NCI-H748 treated with DMSO at 0.1 percent for 48 hours (cell line): ENCODE results near the gene ZNF304.

Source experiments
- DNase-seq: peaks from one replicate; lab custom pipeline; 2025; lab: John Stamatoyannopoulos, UW

ZNF304 gene

DNA sequence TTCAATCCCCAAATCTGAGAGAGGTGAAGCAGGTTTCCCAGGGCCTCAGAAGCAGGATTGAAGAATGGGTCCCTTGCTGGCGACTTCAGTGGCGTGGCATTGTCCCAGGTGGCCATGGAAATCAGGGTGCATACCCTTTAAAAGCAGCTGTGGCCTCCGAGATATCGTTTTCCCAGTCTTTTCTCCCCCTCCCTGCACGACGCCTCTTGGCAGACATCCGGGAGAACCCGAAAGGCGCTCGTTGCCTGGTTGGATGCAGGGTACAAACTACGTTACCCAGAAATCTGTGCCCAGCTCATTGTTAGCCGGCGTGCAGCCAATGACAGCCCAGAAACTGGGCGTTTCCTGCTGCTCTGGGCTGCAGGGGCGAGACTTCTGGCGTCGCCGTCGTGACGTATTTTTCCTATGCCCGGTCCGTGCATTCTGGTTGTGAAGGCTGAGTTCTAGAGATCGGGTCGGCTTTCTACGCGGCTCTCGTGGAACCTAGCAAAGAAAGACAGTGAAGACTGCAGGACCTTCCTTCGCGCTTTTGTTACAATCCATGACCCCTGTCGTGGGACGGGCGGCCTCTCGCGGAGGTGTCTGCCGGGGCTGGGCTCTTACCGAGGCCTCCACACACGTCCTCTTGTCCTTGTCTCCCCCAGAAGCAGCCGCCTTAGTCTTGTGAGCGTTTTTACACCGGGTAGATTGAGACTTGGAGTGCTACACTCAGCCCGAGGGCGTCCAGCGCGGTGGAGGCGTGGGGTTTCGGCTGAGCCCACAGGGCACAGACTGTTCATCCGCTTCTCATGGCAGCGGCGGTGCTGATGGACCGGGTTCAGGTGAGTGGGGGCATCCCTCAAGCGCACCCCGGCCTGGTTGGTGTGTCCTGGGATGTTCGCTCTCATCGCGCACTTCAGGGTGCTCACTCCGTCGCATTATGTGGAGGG is at the start of gene ZNF304:
TSS of gene ZNF304 (plus strand) at position 395 of the 929 bp plus-strand sequence. CDS start at position 789, 394 bp downstream.
- peak; percentile 94 for DNase-seq

DNA sequence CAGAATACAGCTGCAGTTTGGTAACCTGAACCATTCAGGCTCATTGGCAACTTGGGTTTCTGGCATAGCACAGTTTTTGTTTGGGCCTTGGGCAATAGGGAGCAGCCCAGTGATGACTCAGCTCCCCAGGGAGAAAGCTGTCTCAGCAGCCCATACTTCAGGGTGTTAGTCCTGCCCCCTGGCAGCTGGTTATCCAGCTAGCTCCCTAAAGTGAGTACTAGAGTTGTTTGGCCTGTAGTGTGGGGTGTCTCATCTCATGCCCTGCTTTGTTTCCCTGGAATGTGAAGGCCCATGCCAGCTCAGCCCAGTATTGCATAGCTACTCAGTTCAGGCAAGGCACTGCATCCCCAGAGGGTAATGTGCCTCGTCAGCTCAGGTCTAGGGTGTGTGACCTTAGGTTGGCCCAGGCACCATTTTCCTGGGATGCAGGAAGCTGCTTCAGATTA is 49.0 kb upstream of the ZNF304 start:
- no peak for DNase-seq

DNA sequence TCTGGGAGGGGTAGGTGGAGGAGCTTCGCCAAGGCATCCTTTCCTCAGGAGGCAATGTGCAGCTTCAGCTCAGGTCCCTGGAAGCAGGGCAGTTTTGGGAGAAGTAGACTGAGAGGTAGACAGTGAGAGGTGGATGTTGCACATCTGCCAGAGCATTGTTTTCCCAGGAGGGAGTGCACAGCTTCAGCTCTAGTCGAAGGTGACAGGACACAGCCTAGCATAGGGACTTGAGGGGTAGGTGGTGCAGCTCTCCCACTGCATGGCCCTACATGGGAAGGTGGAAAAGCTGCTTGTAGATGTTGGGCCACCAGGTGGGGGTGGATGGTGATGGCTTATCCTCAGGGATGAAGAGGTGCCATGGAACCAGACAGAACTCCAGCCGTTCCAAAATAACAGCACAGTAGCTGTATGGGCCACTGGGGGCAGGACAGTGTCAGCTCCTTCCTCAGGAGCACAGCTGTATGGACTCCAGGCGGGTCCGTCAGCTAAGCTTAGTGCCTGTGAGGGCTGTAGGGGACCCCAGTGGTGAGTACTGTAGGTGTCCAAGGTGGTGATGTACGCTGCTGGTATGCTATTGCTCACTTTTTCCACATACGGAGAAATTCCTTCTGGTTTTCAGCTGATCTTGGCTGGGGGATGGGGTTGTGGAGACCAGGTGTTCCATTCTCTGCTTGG is 48.2 kb upstream of the ZNF304 start:
- DNase-seq: no peak

DNA sequence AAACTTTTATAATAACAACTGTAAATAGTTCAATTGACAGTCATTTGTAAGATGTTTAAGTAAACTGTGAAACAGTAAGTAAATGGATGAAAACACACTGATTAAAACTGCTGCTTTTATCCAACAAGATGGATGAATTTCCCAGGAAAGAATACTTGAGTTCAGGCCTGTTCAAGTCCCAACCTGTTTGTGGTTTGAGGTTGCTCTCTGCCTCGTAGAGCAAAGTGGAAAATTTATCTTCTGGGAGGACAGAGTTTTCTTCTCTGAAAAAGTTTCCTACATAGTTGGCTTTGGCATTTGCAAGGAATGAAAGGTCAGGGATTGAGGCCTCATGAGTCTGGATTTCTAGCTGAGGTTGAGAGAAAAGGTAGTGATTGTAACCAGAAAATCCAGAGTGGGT is 46.0 kb upstream of the ZNF304 start:
- no peak for DNase-seq

DNA sequence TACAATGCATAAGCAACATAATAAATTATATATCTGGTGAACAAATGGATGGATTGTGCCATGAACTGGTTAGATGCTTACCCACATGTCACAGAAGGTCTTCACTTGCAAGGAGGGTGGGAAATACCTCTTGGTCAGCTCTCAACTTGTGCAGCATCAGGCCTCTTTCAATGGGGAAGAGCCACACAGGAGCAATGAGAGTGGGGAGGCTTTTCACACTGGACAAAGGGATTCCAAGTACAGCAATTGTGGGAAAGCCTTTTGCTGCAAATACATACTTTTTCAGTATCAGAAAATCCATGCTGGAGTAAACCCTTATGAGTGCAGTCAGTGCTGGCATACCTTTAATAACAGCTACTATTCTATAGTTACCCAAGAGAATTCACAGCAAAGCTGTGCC is 42.6 kb upstream of the ZNF304 start:
- no peak for DNase-seq

DNA sequence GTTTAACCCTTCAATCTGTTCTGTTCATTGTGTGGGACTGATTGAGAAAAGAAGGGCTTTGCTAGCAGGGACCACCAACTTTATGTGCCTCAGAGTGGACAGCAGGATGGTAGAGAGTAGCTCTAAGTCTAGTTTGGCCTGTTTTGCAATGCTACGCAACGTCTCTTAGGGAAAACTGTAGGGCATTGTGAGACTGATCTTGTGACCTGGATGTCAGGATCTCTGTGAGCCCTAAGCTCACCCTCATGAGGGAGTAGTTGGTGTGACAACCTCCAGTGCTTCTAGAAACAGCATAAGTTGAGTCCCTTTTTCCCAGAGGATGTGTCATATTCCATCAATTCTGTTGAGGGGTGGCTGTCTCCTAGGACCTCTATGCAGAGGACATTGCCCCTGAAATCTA is 40.3 kb upstream of the ZNF304 start:
- no peak for DNase-seq

DNA sequence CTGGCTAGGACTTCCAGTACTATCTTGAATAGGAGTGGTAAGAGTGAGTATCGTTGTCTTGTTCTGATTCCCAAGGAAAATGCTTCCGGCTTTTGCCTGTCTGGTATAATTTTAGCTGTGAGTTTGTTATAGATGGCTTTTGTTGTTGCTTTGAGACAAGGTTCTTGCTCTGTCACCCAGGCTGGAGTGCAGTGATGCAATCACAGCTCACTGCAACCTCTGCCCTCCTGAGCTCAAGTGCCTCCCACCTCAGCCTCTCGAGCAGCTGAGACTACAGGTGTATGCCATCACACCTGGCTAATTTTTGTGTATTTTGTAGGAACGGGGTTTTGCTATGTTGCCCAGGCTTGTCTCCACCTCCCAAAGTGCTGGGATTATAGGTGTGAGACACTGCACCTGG is 36.9 kb upstream of the ZNF304 start:
- DNase-seq: peak; percentile 97

DNA sequence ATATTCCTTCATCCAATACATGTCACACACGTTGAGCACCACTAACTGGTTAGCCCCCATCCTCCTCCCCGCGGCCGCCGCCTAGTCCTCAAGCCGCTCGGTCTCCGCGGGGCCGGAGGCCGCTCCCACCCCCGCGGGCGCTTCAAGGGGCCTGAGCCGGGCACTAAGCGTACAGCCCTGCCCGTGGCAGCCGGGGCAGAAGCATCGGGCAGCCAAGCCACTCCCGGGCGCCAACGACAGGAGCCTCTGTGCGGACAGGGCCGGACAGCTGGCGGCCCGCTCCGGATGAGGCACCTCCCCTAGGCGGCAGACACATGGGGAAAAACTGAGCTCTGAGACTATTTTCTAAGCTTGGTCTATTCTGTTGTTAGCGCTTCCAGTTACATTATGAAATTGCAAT is 33.6 kb upstream of the ZNF304 start:
- DNase-seq: no peak

DNA sequence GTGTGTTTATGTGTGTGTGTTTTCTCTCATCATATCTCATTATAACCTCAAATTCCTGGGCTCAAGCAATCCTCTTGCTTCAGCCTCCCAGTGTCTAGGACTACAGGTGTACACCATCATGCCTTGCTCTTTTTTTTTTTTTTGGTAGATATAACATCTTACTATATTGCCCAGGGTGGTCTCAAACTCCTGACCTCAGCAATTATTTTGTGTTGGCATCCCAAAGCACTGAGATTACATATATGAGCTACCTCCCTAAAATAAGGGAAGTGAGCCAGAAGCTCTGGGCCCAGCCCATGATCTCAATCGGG is 31.2 kb upstream of the ZNF304 start:
- no peak for DNase-seq

DNA sequence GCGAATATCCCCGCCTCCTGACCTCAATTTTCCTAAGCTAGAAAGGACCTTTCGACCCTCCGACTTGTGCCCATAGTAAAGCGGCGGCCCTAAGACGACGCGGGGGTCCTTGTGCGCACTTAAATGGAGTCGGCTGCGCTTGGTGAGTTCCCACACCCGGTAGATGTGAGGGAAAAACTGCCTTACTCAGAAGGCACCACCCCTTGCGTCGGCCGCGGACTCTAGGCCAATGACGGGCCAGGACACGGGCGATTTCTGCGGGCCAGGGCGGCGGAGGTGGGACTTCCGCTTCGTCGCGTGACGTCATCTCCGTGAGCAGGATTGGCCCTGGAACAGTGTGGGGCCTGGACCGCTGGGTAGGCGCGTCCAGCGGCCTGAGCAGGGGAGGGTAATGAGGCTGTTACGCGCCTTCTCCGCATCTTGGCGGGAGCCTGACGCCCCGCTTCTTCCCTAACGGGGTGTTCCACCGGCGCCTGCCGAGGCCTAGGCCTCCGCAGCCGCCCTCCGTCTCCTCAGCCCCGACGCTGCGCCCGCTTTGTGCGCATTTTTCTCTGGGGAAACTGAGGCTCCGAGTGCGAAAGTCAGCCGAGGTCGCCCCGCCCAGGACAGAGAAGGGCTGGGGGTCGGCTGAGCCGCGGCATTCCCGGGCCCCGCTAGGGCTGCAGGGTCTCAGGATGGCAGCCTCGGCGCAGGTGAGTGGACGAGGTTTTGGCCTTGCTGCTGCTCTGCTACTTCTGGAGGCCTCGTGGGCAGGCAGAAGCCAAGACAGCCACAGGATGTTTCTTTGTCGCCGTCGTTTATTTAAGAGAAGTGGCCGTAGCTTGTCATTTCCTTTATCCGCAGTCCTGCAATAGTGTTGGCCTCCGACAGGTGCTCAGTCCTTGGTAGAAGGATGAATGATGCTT is 30.6 kb upstream of the ZNF304 start, which contains the start of gene ZNF543:
TSS of gene ZNF543 (plus strand) at position 293 of the 905 bp plus-strand sequence. CDS start at position 675, 382 bp downstream.
- peak; percentile 95 for DNase-seq

DNA sequence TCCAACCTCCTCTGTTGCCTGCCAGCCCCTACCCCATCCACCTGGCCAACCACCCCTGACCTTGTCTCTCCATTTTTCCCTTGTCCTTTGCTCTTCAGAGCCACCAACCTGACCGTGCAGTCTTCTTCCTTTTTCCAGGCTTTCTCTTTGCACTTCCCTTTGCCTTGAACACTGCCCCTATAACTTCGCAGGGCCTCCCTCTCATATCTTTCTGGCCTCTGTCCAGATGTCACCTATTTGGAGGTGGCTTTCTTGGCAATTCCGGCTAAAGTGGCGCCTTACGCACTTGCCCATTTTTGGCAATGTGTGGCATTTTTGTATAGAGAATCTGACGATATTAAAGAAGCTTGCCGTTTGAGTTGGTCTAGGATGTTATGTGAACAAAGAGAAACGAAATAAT is 30.0 kb upstream of the ZNF304 start:
- DNase-seq: no peak

DNA sequence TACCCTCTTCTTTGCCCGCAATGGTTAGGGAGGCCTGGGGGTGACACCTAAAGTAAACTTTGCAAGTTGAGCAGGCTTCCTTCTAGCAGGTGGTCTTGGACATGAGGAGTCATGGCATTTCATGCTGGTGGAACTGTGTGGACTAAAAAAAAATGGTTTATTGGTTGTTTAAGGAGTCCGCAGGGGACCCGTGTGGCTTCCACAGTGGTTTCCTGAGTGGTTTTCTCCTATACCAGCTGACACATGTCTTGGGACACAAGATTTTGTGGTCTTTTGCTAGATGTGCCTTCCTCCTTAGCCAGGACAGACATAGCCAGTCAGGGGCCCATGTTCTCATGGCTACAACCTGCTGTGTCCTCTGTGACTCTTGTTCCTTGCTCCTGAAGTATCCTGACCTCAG is 29.3 kb upstream of the ZNF304 start:
- no peak for DNase-seq

DNA sequence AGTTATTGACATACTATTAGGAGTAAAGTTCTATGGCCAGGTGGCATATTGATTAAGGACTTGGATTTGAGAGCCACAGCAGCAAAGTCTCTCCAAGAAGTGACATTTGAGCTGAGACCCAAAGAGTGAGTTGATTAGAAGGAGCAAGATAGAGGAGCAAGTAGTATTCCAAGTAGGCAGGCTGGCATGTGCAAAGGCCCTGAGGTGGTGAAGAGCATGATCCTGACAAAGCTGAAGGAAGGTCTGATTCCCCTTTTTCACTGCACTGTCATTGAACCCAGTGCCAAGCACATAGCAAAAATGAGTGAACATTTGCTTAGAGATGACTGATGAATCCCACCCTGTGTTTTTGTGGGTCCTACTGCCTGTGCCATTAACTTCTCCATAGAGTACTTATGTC is 26.1 kb upstream of the ZNF304 start:
- DNase-seq: no peak

DNA sequence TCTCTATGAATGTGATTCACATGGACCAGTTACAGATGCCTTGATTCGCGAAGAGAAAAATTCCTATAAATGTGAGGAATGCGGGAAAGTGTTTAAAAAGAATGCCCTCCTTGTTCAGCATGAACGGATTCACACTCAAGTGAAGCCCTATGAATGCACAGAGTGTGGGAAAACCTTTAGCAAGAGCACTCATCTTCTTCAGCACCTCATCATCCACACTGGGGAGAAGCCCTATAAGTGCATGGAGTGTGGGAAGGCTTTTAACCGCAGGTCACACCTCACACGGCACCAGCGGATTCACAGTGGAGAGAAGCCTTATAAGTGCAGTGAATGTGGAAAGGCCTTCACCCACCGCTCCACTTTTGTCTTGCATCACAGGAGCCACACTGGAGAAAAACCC is 23.1 kb upstream of the ZNF304 start:
- DNase-seq: no peak

DNA sequence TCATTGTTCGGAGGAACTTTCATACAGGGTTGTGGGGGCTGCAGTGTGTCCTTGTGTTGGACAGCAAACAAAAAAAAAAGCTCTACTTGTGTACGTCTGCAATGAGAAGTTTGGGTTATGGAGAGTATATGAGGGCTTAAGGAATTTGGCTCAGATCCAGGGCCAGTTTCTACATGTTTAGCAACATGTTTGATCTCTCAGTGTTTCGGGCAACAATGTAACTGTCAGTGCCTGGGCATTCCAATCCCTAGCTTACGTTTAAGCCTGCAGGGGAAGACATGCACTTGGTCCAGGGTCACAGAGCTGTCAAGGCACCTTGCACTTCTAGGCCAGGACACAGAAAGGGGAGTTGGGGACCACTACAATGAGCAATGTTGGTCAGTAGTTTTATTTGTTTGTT is 16.9 kb upstream of the ZNF304 start:
- no peak for DNase-seq

DNA sequence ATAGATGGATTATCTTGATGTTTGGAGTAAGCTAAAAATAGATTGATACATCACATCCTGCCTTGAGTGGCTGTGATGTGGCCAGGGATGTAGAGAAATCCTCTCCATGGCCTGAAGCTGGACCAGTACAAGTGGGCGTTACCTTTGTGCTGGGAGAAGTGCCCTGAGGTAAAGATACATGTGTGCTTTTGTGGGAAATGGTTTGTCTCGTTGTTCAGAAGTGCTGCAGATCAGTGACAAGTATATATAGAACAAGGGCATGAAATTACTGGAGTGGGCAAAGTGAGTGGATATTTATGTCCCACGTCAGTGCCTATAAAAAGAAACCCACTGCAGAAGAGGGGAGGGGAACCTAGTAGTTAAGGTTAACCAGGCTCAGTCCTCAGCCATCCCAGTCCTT is 12.2 kb upstream of the ZNF304 start:
- no peak for DNase-seq

DNA sequence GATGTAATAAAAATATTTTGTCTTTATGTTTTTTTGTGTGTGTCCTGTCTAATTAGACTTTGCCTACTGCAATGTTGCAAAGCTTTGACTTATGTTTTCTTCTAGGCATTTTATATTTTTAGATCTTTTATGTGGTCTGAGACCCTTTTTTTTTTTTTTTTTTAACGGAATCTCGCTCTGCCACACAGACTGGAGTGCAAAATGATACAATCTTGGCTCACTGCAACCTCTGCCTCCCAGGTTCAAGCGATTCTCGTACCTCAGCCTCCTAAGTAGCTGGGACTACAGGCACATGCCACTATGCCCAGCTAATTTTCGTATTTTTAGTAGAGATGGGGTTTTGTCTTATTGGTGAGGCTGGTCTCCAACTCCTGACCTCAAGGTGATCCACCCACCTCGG is 8.5 kb upstream of the ZNF304 start:
- DNase-seq: no peak

DNA sequence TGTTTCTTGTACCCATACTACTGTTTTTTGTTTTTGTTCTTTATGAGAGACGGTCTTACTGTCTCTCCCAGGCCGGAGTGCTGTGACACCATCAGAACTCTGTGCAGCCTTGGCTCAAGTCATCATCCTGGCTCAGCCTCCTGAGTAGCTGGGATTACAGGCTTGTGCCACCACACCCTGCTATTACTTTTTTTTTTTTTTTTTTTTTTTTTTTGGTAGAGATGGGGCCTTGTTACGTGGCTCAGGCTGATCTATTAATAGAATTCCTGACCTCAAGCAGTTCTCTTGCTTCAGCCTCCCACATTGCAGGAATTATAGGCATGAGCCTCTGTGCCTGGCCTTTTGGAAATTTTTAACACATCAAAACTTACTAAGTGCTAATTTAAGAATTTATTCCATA is 2.9 kb upstream of the ZNF304 start:
- no peak for DNase-seq

DNA sequence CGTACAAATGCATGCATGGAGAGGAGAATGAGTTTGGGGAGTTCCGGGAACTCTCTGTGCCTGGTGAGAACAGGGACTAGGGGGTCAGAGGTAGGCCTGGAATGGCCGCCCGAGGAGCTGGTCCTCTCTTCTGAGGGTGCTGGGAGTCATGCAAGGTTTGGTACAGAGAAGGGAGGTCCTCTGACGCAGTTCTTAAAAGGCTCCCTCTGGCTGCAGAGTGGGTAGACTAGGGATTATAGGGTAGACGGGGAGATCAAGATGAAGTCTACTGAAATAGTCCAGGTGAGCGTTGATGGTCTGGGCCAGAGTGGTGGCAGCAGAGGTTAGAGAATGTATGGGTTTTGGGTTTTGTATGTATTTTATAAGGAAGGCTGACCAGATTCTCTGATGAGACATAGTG is 796 bp downstream of the ZNF304 start:
- no peak for DNase-seq

DNA sequence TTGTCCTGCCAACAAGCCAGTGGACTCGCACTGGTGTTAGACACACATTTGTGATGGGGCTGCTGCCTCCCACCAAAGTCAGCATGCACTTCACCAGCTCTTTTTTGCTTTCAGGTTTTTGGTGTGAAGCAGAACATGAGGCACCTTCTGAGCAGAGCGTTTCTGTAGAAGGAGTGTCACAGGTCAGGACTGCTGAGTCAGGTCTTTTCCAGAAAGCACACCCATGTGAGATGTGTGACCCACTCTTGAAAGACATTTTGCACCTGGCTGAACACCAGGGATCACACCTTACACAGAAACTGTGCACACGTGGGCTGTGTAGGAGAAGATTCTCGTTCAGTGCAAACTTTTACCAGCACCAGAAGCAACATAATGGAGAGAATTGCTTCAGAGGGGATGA is 4.8 kb downstream of the ZNF304 start:
- no peak for DNase-seq

DNA sequence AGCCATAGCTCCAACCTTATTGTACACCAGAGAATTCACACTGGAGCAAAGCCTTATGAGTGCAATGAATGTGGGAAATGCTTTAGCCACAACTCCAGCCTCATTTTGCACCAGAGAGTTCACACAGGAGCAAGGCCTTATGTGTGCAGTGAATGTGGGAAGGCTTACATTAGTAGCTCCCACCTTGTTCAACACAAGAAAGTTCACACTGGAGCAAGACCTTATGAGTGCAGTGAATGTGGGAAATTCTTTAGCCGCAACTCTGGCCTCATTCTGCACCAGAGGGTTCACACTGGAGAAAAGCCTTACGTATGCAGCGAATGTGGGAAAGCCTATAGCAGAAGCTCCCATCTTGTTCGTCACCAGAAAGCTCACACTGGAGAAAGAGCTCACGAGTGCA is 6.3 kb downstream of the ZNF304 start:
- DNase-seq: no peak

DNA sequence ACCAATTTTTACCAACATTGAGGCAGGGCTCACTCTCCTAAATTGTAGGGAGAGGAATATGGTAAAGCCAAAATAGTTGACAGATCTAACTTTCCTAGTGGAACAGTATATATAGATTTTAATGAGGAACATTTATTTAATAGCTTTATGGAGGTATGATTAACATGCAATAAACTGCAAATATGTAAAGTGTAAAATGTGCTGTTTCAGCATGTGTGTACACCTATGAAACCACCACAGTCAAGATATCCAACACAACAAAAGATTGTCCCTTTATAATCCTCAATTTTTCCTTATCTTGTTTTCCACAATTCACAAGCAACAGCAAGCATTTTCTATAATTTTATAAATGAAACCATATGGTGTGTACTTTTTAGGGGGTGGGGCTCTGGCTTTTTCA is 8.2 kb downstream of the ZNF304 start:
- no peak for DNase-seq
